Karpas-422 (cell line): ENCODE measurements around the gene GFRA3. TPM values are rescaled to one million over a fixed set of nuclear protein-coding genes. Genes with fewer than 3 reads are reported as not detected.

Experiments used
- DNase-seq: peaks from one replicate; pipeline ENCODE4 v3.0.0-alpha.2; 2015
- H2AFZ ChIP-seq: fragments of 200-600 bp; sonication (generic); 2 replicates; pipeline ENCODE4 v1.6.1; 2014; ENCODE audit warnings: antibody characterized with exemption, low read length, mixed read lengths
- H3K27ac ChIP-seq: fragments of 200-600 bp; sonication (generic); 2 replicates; pipeline ENCODE4 v1.5.1; 2014; ENCODE audit warnings: mild to moderate bottlenecking, low read length, moderate library complexity
- H3K27me3 ChIP-seq: fragments of 200-600 bp; sonication (generic); 2 replicates; pipeline ENCODE4 v1.6.1; 2014; ENCODE audit warnings: low read length, mixed read lengths
- H3K36me3 ChIP-seq: fragments of 200-600 bp; sonication (generic); 2 replicates; pipeline ENCODE4 v1.6.1; 2014; ENCODE audit warnings: low read length, mixed read lengths; ENCODE audit not compliant: insufficient read depth
- H3K4me1 ChIP-seq: fragments of 200-600 bp; sonication (generic); 2 replicates; pipeline ENCODE4 v1.6.1; 2014; ENCODE audit warnings: mild to moderate bottlenecking, low read length, mixed read lengths
- H3K4me2 ChIP-seq: fragments of 200-600 bp; sonication (generic); 2 replicates; pipeline ENCODE4 v1.6.1; 2014; ENCODE audit warnings: low read length, low read depth, mild to moderate bottlenecking; ENCODE audit not compliant: poor library complexity, severe bottlenecking
- H3K4me3 ChIP-seq: fragments of 200-600 bp; sonication (generic); 2 replicates; pipeline ENCODE4 v1.5.1; 2014; ENCODE audit warnings: mild to moderate bottlenecking, antibody characterized with exemption, low read length, mixed read lengths
- H3K79me2 ChIP-seq: fragments of 200-600 bp; sonication (generic); 2 replicates; pipeline ENCODE4 v1.6.1; 2014; ENCODE audit warnings: mild to moderate bottlenecking, low read length, mixed read lengths
- H3K9ac ChIP-seq: fragments of 200-600 bp; sonication (generic); 2 replicates; pipeline ENCODE4 v1.6.0; 2014; ENCODE audit warnings: low read length
- H3K9me2 ChIP-seq: fragments of 200-600 bp; sonication (generic), shearing (Covaris generic); replicated peaks from 2 replicates; pipeline ENCODE4 v1.6.0; 2014; ENCODE audit warnings: mild to moderate bottlenecking, low read length, moderate library complexity; ENCODE audit not compliant: insufficient read depth
- H3K9me3 ChIP-seq: fragments of 300-700, 200-600 bp; sonication (generic); 2 replicates; pipeline ENCODE4 v1.6.1; 2014; ENCODE audit warnings: low read length, mixed read lengths
- H4K20me1 ChIP-seq: fragments of 200-600 bp; sonication (generic); 2 replicates; pipeline ENCODE4 v1.6.1; 2014; ENCODE audit warnings: mild to moderate bottlenecking, antibody characterized with exemption, low read length, low read depth; ENCODE audit not compliant: insufficient read depth
- total RNA-seq: library from RNA; depleted of rRNA; stranded (reverse); fragments of >200 nt; shearing (Covaris generic); gene quantifications from 2 replicates; pipeline ENCODE4 v1.2.3, GENCODE V29; 2014; ENCODE audit warnings: low replicate concordance

The GFRA3 gene
- total RNA-seq, 1 experiment from 2014 or later = 0.37 TPM

DNA sequence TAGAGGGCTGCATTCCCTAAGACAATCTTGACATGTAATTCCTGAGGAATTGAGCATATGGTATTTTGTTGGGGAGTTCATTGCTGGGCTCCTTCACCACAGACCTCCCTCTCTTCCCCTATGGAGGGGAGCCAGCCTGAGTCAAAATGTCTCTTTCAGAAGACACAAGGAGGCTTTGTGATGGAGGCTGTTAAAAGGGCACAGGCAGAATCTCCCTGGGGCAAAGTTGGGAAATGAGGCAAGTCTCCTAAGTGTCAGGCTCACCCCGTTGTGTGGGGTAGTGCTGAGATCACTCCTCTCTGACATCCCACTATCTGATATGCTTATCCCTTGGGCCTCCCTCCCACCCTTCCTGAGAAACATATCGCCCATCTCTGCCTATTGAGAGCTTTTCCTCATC, 30.6 kb downstream of the GFRA3 start:
- Histone ChIP-seq H3K27ac (no peak overlapping the region), H2AFZ (no peak overlapping the region), H3K36me3 (no peaks in the 10 kb centered on the region), H3K9ac (no peak overlapping the region), H4K20me1 (no peaks in the 10 kb centered on the region), H3K9me3 (no peaks in the 10 kb centered on the region), H3K4me2 (no peak overlapping the region), H3K4me1 (0 out of 2 replicates have a peak, but pooled peaks cover 3% of the 10 kb centered on the region), H3K4me3 (no peak overlapping the region), H3K79me2 (no peaks in the 10 kb centered on the region), H3K9me2 (no peaks in the 10 kb centered on the region), H3K27me3 (no peaks in the 10 kb centered on the region)
- no peak for DNase-seq

GRCh38 chr5:138241688-138242571, 32.5 kb downstream of the GFRA3 start:
- Histone ChIP-seq H3K4me2 (no peak overlapping the region), H3K79me2 (no peaks in the 10 kb centered on the region), H4K20me1 (no peaks in the 10 kb centered on the region), H3K4me3 (no peak overlapping the region), H3K9me2 (no peaks in the 10 kb centered on the region), H3K36me3 (no peaks in the 10 kb centered on the region), H2AFZ (no peak overlapping the region), H3K4me1 (0 out of 2 replicates have a peak, but pooled peaks cover 3% of the 10 kb centered on the region), H3K27me3 (no peaks in the 10 kb centered on the region), H3K27ac (no peak overlapping the region), H3K9ac (no peak overlapping the region), H3K9me3 (no peaks in the 10 kb centered on the region)
- no peak for DNase-seq

- H3K79me2 ChIP-seq = no peaks in the 10 kb centered on the region
- H3K4me1 ChIP-seq = 0 out of 2 replicates have a peak, but pooled peaks cover 3% of the 10 kb centered on the region
- H3K9ac ChIP-seq = no peak overlapping the region
- H3K9me3 ChIP-seq = no peaks in the 10 kb centered on the region
- H3K36me3 ChIP-seq = no peaks in the 10 kb centered on the region
- H3K27ac ChIP-seq = no peak overlapping the region
- DNase-seq = no peak
- H4K20me1 ChIP-seq = no peaks in the 10 kb centered on the region
- H3K9me2 ChIP-seq = no peaks in the 10 kb centered on the region
- H3K27me3 ChIP-seq = no peaks in the 10 kb centered on the region
- no peak overlapping the region for H3K4me2 ChIP-seq
- H3K4me3 ChIP-seq = no peak overlapping the region
- H2AFZ ChIP-seq = no peak overlapping the region
Measured at GRCh38 chr5:138240650-138241385, 33.6 kb downstream of the GFRA3 start.

GRCh38 chr5:138238034-138238433, 36.4 kb downstream of the GFRA3 start:
- H3K4me3 ChIP-seq = no peak overlapping the region
- H3K27ac ChIP-seq = no peak overlapping the region
- H3K4me1 ChIP-seq = 0 out of 2 replicates have a peak, but pooled peaks cover 3% of the 10 kb centered on the region
- no peaks in the 10 kb centered on the region for H4K20me1 ChIP-seq
- no peak overlapping the region for H2AFZ ChIP-seq
- H3K27me3 ChIP-seq = no peaks in the 10 kb centered on the region
- DNase-seq = no peak
- no peak overlapping the region for H3K9ac ChIP-seq
- no peaks in the 10 kb centered on the region for H3K79me2 ChIP-seq
- H3K9me3 ChIP-seq = no peaks in the 10 kb centered on the region
- H3K4me2 ChIP-seq = no peak overlapping the region
- no peaks in the 10 kb centered on the region for H3K36me3 ChIP-seq
- no peaks in the 10 kb centered on the region for H3K9me2 ChIP-seq

- DNase-seq = no peak
- Histone ChIP-seq H3K36me3 (no peaks in the 10 kb centered on the region), H3K9ac (no peak overlapping the region), H3K4me3 (no peak overlapping the region), H3K4me1 (no peaks in the 10 kb centered on the region), H3K4me2 (no peak overlapping the region), H3K27me3 (no peaks in the 10 kb centered on the region), H2AFZ (no peak overlapping the region), H4K20me1 (no peaks in the 10 kb centered on the region), H3K9me3 (no peaks in the 10 kb centered on the region), H3K79me2 (no peaks in the 10 kb centered on the region), H3K9me2 (no peaks in the 10 kb centered on the region), H3K27ac (no peak overlapping the region)
Measured at GRCh38 chr5:138234651-138235050, 39.8 kb downstream of the GFRA3 start.

DNA sequence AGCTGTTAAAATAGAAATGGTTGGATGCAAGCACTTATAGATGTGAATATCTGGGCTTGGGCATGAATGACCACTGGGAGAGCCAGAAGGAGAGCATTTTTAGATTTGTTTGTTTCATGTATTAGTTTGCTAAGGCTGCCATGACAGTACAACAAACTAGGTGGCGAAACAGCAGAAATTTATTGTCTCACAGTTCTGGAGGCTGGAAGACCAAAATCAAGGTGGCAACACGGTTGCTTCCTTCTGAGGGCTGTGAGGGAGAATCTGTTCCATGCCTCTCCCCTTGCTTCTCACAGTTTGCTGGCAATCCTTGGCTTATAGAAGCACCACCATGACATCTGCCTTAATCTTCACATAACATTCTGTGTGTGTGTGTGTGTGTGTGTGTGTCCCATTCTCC, 41.1 kb downstream of the GFRA3 start:
- H2AFZ ChIP-seq = no peak overlapping the region
- no peak overlapping the region for H3K27ac ChIP-seq
- H4K20me1 ChIP-seq = no peaks in the 10 kb centered on the region
- no peak overlapping the region for H3K9ac ChIP-seq
- no peaks in the 10 kb centered on the region for H3K27me3 ChIP-seq
- no peaks in the 10 kb centered on the region for H3K36me3 ChIP-seq
- no peaks in the 10 kb centered on the region for H3K79me2 ChIP-seq
- no peaks in the 10 kb centered on the region for H3K9me3 ChIP-seq
- H3K4me3 ChIP-seq = no peak overlapping the region
- H3K9me2 ChIP-seq = no peaks in the 10 kb centered on the region
- no peak overlapping the region for H3K4me2 ChIP-seq
- no peaks in the 10 kb centered on the region for H3K4me1 ChIP-seq
- no peak for DNase-seq

DNA sequence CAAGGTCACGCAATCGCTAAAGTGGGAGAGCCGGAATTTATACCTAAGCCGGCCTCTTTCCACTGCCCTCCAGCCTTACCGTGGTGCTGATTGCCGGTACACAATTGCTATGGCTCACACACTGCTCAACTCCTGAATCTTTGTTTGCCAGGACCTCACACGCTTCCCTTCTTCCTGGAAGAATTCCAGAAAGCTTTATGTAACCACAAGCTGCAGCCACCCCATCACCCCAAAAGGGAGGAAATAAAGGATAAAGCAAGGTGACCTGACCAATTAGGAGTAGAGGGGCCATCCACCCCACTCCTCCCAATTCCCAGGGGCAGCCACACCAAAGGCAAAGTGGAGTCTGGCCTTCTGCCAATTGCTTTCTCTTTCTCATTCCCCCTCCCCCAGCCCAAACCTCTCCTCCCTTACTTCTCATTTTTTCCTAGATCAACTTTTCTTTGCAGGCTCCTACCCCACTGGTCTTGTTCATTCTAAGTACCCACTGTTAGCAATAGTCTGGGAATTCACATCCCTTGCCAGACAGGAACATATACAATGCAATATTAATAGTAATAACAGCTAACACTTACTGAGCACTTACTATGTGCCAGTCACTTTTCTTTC, 43.3 kb downstream of the GFRA3 start:
- H4K20me1 ChIP-seq = no peaks in the 10 kb centered on the region
- no peaks in the 10 kb centered on the region for H3K9me3 ChIP-seq
- DNase-seq = no peak
- no peaks in the 10 kb centered on the region for H3K9me2 ChIP-seq
- no peaks in the 10 kb centered on the region for H3K27me3 ChIP-seq
- no peaks in the 10 kb centered on the region for H3K4me1 ChIP-seq
- H2AFZ ChIP-seq = no peak overlapping the region
- H3K9ac ChIP-seq = no peak overlapping the region
- H3K4me3 ChIP-seq = no peak overlapping the region
- H3K36me3 ChIP-seq = no peaks in the 10 kb centered on the region
- H3K27ac ChIP-seq = no peak overlapping the region
- no peaks in the 10 kb centered on the region for H3K79me2 ChIP-seq
- no peak overlapping the region for H3K4me2 ChIP-seq

DNA sequence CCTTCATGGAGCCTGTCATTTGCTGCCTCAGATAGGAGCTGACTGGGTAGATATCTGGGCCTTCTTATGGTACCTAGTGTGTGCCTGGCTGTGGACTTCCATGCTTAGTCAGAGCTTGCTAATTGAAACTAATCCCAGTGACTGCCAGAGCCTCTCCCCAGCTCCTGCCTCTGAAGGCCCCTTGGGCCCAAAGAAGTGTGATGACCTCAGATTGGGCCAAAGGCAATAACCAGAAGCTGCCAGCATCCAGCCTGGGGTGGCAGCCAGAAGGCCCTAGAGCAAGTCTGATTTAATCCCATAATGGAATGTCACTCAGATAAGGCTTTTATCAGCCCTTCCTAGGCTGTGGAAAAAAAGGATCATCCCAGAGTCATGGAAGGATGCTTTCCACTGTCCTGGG, 44.2 kb downstream of the GFRA3 start:
- no peaks in the 10 kb centered on the region for H4K20me1 ChIP-seq
- no peaks in the 10 kb centered on the region for H3K36me3 ChIP-seq
- H3K9me3 ChIP-seq = no peaks in the 10 kb centered on the region
- no peaks in the 10 kb centered on the region for H3K27me3 ChIP-seq
- H3K27ac ChIP-seq = no peak overlapping the region
- no peak overlapping the region for H3K9ac ChIP-seq
- H3K4me1 ChIP-seq = no peaks in the 10 kb centered on the region
- no peak overlapping the region for H3K4me2 ChIP-seq
- no peak for DNase-seq
- no peaks in the 10 kb centered on the region for H3K9me2 ChIP-seq
- H2AFZ ChIP-seq = no peak overlapping the region
- H3K79me2 ChIP-seq = no peaks in the 10 kb centered on the region
- no peak overlapping the region for H3K4me3 ChIP-seq
